ENCODE data around the gene MGAT4C. TPM values are rescaled to one million over a fixed set of nuclear protein-coding genes. Genes with fewer than 3 reads are reported as not detected.
"Not testable (repeated sequence)": the region's sequence is repeated elsewhere in the genome, so short reads cannot be mapped to it uniquely, and the experiment has no call there.

Gene MGAT4C
- total and polyA plus RNA-seq, 8 donors: 0.06 to 0.92 (median 0.31) TPM

GRCh38 chr12:86138770-86139169 is 117.4 kb downstream of the MGAT4C start:
- Histone ChIP-seq H3K9me3 (no peaks in the 10 kb centered on the region), H3K36me3 (no peaks in the 10 kb centered on the region), H3K4me3 (no peak overlapping the region), H3K27ac (no peak overlapping the region), H3K27me3 (peaks cover 0 to 5% (median 0%) of the 10 kb centered on the region in 4 donors), H3K4me1 (no peaks in the 10 kb centered on the region)
- no peak for ATAC-seq
- FAIRE-seq: no peak
- TF ChIP-seq CTCF (IDR thresholded peaks at IDR 0.05): no peak
- WGBS, 2 donors: 76 to 80% methylated on average over 2 of the region's 2 CpGs
- intact Hi-C loops (cut with DNase I): no loop called here
- no peak for DNase-seq

- H3K27ac ChIP-seq: no peak overlapping the region
- no peak for FAIRE-seq
These were observed 118.3 kb downstream of the MGAT4C start for GRCh38 chr12:86137936-86138335.

GRCh38 chr12:86134561-86134960 is 121.6 kb downstream of the MGAT4C start:
- H3K4me3 ChIP-seq: no peak overlapping the region
- no peaks in the 10 kb centered on the region for H3K36me3 ChIP-seq
- no peak for TF ChIP-seq CTCF (IDR thresholded peaks at IDR 0.05)
- no peak for DNase-seq
- no peak for ATAC-seq
- 39 to 61% methylated on average over 3 of the region's 3 CpGs for whole genome bisulfite sequencing, 2 donors
- no peaks in the 10 kb centered on the region for H3K4me1 ChIP-seq
- intact Hi-C loops (cut with DNase I): no loop called here
- H3K27me3 ChIP-seq: peaks cover 0 to 5% (median 0%) of the 10 kb centered on the region in 4 donors
- H3K27ac ChIP-seq: no peak overlapping the region
- H3K9me3 ChIP-seq: no peaks in the 10 kb centered on the region
- no peak for FAIRE-seq

More at GRCh38 chr12:86137936-86138335, 118.3 kb downstream of the MGAT4C start:
- H3K4me3 ChIP-seq: no peak overlapping the region
- H3K9me3 ChIP-seq: no peaks in the 10 kb centered on the region
- WGBS, 2 donors: 55 to 58% methylated on average over 2 of the region's 2 CpGs
- DNase-seq: no peak
- TF ChIP-seq CTCF (IDR thresholded peaks at IDR 0.05): no peak
- intact Hi-C loops (cut with DNase I): no loop called here
- peaks cover 0 to 5% (median 0%) of the 10 kb centered on the region in 4 donors for H3K27me3 ChIP-seq
- no peaks in the 10 kb centered on the region for H3K36me3 ChIP-seq
- ATAC-seq: no peak
- no peaks in the 10 kb centered on the region for H3K4me1 ChIP-seq

- DNase-seq; H3K4me1 ChIP-seq; FAIRE-seq; H3K36me3 ChIP-seq; intact Hi-C loops (cut with DNase I); H3K27me3 ChIP-seq; H3K27ac ChIP-seq; H3K9me3 ChIP-seq; ATAC-seq; H3K4me3 ChIP-seq: not testable (repeated sequence)
- 91 to 93% methylated on average over 3 of the region's 3 CpGs for WGBS, 2 donors
These were observed 129.3 kb downstream of the MGAT4C start for GRCh38 chr12:86126900-86127299.

GRCh38 chr12:86122846-86123468 is 133.2 kb downstream of the MGAT4C start:
- intact Hi-C loops (cut with DNase I): no loop called here
- no peak for DNase-seq

More at GRCh38 chr12:86122846-86123468, 133.2 kb downstream of the MGAT4C start:
- WGBS, 2 donors: 42 to 78% methylated on average over 3 of the region's 3 CpGs
- no peaks in the 10 kb centered on the region for H3K27me3 ChIP-seq
- no peak for ATAC-seq
- H3K36me3 ChIP-seq: no peaks in the 10 kb centered on the region
- no peaks in the 10 kb centered on the region for H3K9me3 ChIP-seq
- H3K4me3 ChIP-seq: no peak overlapping the region
- H3K4me1 ChIP-seq: no peaks in the 10 kb centered on the region
- no peak overlapping the region for H3K27ac ChIP-seq
- no peak for TF ChIP-seq CTCF (IDR thresholded peaks at IDR 0.05)
- no peak for FAIRE-seq
